ENCODE results near the gene CMC4. TPM values are rescaled to one million over a fixed set of nuclear protein-coding genes. Genes with fewer than 3 reads are reported as not detected.

CMC4 gene
- total RNA-seq, 1 donor from 2014 or later: 11.9 TPM

DNA sequence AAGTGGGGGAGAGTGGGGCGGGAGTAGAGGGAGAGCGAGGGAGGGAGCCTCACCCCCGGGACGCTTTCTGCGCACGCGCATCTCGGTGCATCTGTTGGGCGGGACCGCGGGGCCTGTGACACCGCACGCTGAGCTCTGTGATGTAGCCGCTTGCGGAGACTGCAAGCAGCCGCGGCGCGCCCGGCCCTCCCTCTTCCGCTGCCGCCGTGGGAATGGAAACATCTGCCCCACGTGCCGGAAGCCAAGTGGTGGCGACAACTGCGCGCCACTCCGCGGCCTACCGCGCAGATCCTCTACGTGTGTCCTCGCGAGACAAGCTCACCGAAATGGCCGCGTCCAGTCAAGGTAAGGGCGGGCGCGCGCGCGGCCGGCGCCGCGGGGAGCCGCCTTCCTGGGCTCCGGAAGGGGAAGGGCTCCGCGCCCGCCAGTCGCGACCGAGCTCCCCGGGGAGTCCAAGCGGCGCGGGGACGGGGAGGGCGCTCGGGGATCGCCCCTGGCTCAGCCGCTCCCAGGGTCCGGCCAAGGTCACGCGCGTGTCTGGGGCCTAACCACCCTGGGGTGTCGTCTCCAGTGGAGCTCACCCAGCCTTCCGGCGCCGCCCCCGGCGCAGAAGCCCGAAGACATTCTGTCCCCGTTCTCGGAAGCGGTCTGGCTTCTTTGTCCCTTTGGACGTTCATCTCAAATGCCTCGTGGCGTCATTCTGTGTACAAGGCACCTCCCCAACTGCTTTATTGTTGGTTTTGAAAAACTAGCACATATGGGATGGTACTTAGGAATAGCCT is 44.0 kb downstream of the CMC4 start, which contains the start of gene FUNDC2:
Gene FUNDC2, plus strand, starts transcription at position 118 of the 782 bp plus-strand sequence. Its CDS starts 95 bp downstream, at position 213.
- H3K4me3 ChIP-seq: peak within 1 kb of the TSS; percentile 61 to 73
- H3K36me3 ChIP-seq: no peaks in the 10 kb centered on the region
- H3K9me3 ChIP-seq: no peaks in the 10 kb centered on the region
- TF ChIP-seq, protein P1, sequence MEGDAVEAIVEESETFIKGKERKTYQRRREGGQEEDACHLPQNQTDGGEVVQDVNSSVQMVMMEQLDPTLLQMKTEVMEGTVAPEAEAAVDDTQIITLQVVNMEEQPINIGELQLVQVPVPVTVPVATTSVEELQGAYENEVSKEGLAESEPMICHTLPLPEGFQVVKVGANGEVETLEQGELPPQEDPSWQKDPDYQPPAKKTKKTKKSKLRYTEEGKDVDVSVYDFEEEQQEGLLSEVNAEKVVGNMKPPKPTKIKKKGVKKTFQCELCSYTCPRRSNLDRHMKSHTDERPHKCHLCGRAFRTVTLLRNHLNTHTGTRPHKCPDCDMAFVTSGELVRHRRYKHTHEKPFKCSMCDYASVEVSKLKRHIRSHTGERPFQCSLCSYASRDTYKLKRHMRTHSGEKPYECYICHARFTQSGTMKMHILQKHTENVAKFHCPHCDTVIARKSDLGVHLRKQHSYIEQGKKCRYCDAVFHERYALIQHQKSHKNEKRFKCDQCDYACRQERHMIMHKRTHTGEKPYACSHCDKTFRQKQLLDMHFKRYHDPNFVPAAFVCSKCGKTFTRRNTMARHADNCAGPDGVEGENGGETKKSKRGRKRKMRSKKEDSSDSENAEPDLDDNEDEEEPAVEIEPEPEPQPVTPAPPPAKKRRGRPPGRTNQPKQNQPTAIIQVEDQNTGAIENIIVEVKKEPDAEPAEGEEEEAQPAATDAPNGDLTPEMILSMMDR (IDR thresholded peaks at IDR 0.05): no peak
- intact Hi-C loops (cut with DNase I): loop anchor here (1.0 kb wide), 1 partner anchor 44 kb away; the partner anchor contains the start of genes BRCC3, CMC4 and MTCP1
- no peaks in the 10 kb centered on the region for H3K27me3 ChIP-seq
- peak; percentile 76 to 96 for DNase-seq (ENCODE audit: low spot score in 2 of 2)
- H3K27ac ChIP-seq: peak within 1 kb of the TSS; percentile 96 to 97
- no peaks in the 10 kb centered on the region for H3K4me1 ChIP-seq

DNA sequence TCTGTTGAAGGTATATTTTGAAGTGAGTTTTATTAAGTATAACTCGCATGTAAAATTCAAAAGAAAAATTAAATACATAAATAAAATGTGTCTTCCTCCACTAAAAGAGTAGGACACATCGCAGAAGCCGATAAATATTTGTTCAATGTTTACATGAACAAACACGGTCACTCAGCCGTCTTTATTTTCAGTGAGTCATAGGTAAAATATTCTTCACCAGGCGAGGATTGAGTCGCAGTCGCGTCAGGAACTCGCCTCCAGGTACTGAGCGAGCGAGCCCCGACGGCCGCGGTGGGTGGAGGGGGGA is 44.6 kb downstream of the CMC4 start:
- Histone ChIP-seq H3K9me3 (no peaks in the 10 kb centered on the region), H3K27me3 (no peaks in the 10 kb centered on the region), H3K4me3 (peak overlapping the region; percentile 61 to 73), H3K27ac (peak overlapping the region; percentile 96 to 97), H3K4me1 (no peaks in the 10 kb centered on the region), H3K36me3 (no peaks in the 10 kb centered on the region)
- intact Hi-C loops (cut with DNase I): loop anchor here (1.0 kb wide), 1 partner anchor 45 kb away; the partner anchor contains the start of genes BRCC3, CMC4 and MTCP1
- TF ChIP-seq, protein P1 (IDR thresholded peaks at IDR 0.05): no peak
- no peak for DNase-seq (ENCODE audit: low spot score in 2 of 2)

DNA sequence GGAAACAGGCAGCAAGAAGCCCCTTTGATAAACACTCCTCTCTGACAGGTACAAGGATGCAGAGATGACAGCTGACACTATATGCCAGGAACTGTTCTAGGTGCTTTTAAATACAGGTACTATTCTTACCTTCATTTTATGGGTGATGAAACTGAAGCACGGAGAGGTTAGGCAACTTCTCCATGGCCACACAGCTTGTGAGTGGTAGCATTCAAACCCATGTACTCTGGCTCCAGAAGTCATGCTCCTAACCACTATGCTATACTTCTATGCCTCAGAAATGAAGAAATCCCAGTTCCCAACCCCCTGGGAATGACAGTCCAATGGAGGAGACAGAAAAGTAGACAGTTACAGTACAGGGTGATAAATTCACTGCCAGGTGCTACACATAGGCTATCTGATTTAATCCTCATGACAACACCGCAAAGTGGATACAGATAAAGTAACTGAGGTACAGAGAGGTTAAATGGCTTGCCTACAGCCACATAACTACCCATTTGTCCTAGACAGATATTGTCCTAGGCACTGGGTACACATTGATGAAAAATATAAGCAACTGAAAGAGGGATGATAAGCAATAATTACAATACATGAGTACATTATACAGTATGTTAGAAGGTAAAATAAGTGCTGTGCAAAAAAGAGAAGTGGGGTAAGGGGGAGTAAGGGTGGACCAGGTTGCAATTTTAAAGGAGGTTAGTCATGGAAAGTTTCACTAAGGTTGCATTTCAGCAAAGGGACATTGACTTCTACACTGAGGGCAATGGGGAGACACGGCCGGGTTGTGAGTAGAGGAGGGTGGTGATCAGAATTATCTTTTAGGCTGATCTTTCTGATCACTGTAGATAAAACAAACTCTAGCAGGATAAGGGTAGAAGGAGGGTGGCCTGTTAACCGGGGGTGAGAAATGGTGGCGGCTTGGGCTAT is 46.8 kb downstream of the CMC4 start:
- TF ChIP-seq, protein P1 (IDR thresholded peaks at IDR 0.05): no peak
- Histone ChIP-seq H3K4me1 (no peaks in the 10 kb centered on the region), H3K4me3 (no peak overlapping the region), H3K9me3 (no peaks in the 10 kb centered on the region), H3K27ac (no peak overlapping the region), H3K27me3 (no peaks in the 10 kb centered on the region), H3K36me3 (no peaks in the 10 kb centered on the region)
- intact Hi-C loops (cut with DNase I): no loop called here
- DNase-seq (ENCODE audit: low spot score in 2 of 2): no peak

DNA sequence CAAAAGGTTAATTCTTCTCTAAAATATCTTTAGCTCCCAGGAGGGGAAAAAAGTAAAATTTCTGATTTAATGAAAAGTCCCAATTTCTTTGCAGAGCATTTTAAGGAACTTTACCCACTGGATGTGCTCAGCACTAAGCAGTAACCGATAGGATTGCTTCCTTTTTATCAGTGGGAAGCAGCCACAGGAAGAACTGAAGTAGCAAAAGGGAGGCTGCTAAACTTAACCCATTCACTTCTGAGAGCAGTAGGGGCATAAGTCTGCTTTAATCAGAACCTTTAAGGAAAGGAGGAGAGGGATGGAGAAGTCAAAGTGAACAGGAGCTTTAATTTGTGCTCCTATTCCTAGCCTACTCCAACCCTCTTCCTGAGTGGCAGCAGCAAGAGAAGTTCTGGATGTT is 48.4 kb downstream of the CMC4 start, which contains the start of gene F8:
Gene F8, minus strand, starts transcription at position 139 of the 400 bp plus-strand sequence. CDS start 171 bp downstream, outside the sequence.
- intact Hi-C loops (cut with DNase I): no loop called here
- no peak within 1 kb of the TSS for H3K4me3 ChIP-seq
- no peaks in the 10 kb centered on the region for H3K36me3 ChIP-seq
- TF ChIP-seq, protein P1 (IDR thresholded peaks at IDR 0.05): no peak
- H3K27me3 ChIP-seq: no peaks in the 10 kb centered on the region
- H3K9me3 ChIP-seq: no peaks in the 10 kb centered on the region
- H3K4me1 ChIP-seq: no peaks in the 10 kb centered on the region
- no peak within 1 kb of the TSS for H3K27ac ChIP-seq
- no peak for DNase-seq (ENCODE audit: low spot score in 2 of 2)

DNA sequence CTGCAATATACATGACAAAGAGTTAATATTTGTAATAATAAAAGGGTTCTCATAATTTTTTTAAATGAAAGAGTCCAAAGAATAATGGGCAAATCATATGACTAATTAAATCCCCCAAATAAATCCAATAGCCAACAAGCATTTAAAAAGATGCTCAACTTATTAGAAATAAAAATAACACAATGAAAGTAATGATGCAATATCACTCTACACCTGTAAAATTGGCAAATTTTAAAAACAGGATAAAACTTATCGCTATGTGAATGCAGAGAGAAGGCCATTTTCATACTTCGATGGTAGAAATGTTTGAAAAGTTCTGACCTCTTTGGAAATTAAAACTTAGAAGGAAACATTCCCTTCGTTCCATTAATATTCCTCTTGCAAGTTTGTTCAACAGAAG is 50.3 kb downstream of the CMC4 start:
- H3K4me1 ChIP-seq: no peaks in the 10 kb centered on the region
- H3K9me3 ChIP-seq: no peaks in the 10 kb centered on the region
- no peaks in the 10 kb centered on the region for H3K36me3 ChIP-seq
- no peak overlapping the region for H3K4me3 ChIP-seq
- H3K27me3 ChIP-seq: no peaks in the 10 kb centered on the region
- no peak for DNase-seq (ENCODE audit: low spot score in 2 of 2)
- H3K27ac ChIP-seq: no peak overlapping the region
- TF ChIP-seq, protein P1 (IDR thresholded peaks at IDR 0.05): no peak
- intact Hi-C loops (cut with DNase I): no loop called here

Other genes with a start within 250 kb of the CMC4 start
- not detected for gene SMIM9, start 236.5 kb downstream of the CMC4 start, total RNA-seq
- 77.0 TPM for gene F8A1, start 184.8 kb downstream of the CMC4 start, total RNA-seq
- gene F8, start 48.4 kb downstream of the CMC4 start, total RNA-seq: 17.2 TPM
- gene FUNDC2, start 44.3 kb downstream of the CMC4 start, total RNA-seq: 54.0 TPM
- 6.1 TPM for gene MTCP1, start within 50 bp of the CMC4 start, total RNA-seq
- gene BRCC3, start 372 bp upstream of the CMC4 start, total RNA-seq: 9.4 TPM
- 11.2 TPM for gene VBP1, start 145.3 kb upstream of the CMC4 start, total RNA-seq
- gene RAB39B, start 193.4 kb upstream of the CMC4 start, total RNA-seq: not detected